DOHH2 (cell line): ENCODE results near the gene ITGA1.

ENCODE experiments used
- CTCF ChIP-seq: fragments of 200-600 bp; sonication (generic); IDR thresholded peaks from one replicate; pipeline ENCODE4 v1.5.1; 2014; ENCODE audit warnings: antibody characterized with exemption, mild to moderate bottlenecking, low read depth, low read length; ENCODE audit not compliant: poor library complexity, severe bottlenecking
- EZH2phosphoT487 ChIP-seq: fragments of 200-600 bp; sonication (generic); IDR thresholded peaks from 2 replicates; pipeline ENCODE4 v1.6.1; 2017; ENCODE audit warnings: borderline replicate concordance, mild to moderate bottlenecking, antibody characterized with exemption, low read length, moderate library complexity, mixed read lengths

GRCh38 chr5:52831786-52832511 lies 44.2 kb downstream of the ITGA1 start:
- TF ChIP-seq CTCF (no peak), EZH2phosphoT487 (no peak)
